ENCODE results near the gene LSM10. TPM values are rescaled to one million over a fixed set of nuclear protein-coding genes. Genes with fewer than 3 reads are reported as not detected.
A peak's percentile ranks its signal among the peaks of the same experiment; 100 is the strongest.

LSM10 gene
- total and polyA plus RNA-seq, 2 donors (not counting 1 experiment from before 2014, with no cell fraction given): 19.2 to 33.5 TPM

- no peaks in the 10 kb centered on the region for H4K20me1 ChIP-seq (ENCODE audit: control insufficient read depth, extremely low read depth, insufficient read depth, low read length)
- H3K4me1 ChIP-seq (ENCODE audit: control insufficient read depth, extremely low read depth, insufficient read depth, low read length): no peaks in the 10 kb centered on the region
- H3K9me3 ChIP-seq (ENCODE audit: control insufficient read depth, insufficient read depth, low read depth, low read length): no peaks in the 10 kb centered on the region
- no peaks in the 10 kb centered on the region for H3K36me3 ChIP-seq (ENCODE audit: control insufficient read depth, insufficient read depth, low read length)
- H3K4me3 ChIP-seq (replicated peaks in 1 of 4; ENCODE audit: control extremely low read depth in 1 of 4, insufficient read depth in 1 of 4, low read depth in 3 of 4, low read length in 4 of 4): no peak overlapping the region
- no peak for TF ChIP-seq EZH2 (IDR thresholded peaks at IDR 0.05; ENCODE audit: low read length, missing control alignments)
- no peak for TF ChIP-seq CTCF (conservative IDR thresholded peaks at IDR 0.05 in 1 of 2, IDR thresholded peaks at IDR 0.05 in 1 of 2; ENCODE audit: low read depth in 1 of 2, low read length in 2 of 2)
- H3K27ac ChIP-seq (ENCODE audit: insufficient read depth, low read length): no peak overlapping the region
- H2AFZ ChIP-seq (ENCODE audit: low read length): no peak overlapping the region
- H3K79me2 ChIP-seq (ENCODE audit: control insufficient read depth, insufficient read depth, low read length): peaks cover under 1% of the 10 kb centered on the region
- no peak for DNase-seq (ENCODE audit: low read depth in 2 of 2)
- no peaks in the 10 kb centered on the region for H3K27me3 ChIP-seq (ENCODE audit: control insufficient read depth, insufficient read depth, low read length)
- H3K9ac ChIP-seq (ENCODE audit: insufficient read depth, low read length): no peak overlapping the region
- H3K4me2 ChIP-seq (ENCODE audit: extremely low read depth, insufficient read depth, low read length): no peak overlapping the region
These were observed 4.8 kb upstream of the LSM10 start for GRCh38 chr1:36402504-36402890.

GRCh38 chr1:36401602-36402503 lies 4.1 kb upstream of the LSM10 start:
- H3K27me3 ChIP-seq (ENCODE audit: control insufficient read depth, insufficient read depth, low read length): no peaks in the 10 kb centered on the region
- no peak overlapping the region for H3K4me2 ChIP-seq (ENCODE audit: extremely low read depth, insufficient read depth, low read length)
- H3K27ac ChIP-seq (ENCODE audit: insufficient read depth, low read length): peak overlapping the region; percentile 71
- H3K9ac ChIP-seq (ENCODE audit: insufficient read depth, low read length): no peak overlapping the region
- no peak for DNase-seq (ENCODE audit: low read depth in 2 of 2)
- H3K79me2 ChIP-seq (ENCODE audit: control insufficient read depth, insufficient read depth, low read length): peaks cover 7% of the 10 kb centered on the region
- no peaks in the 10 kb centered on the region for H3K9me3 ChIP-seq (ENCODE audit: control insufficient read depth, insufficient read depth, low read depth, low read length)
- peak overlapping the region in 2 of 4 experiments; percentile 44 to 51 for H3K4me3 ChIP-seq (replicated peaks in 1 of 4; ENCODE audit: control extremely low read depth in 1 of 4, insufficient read depth in 1 of 4, low read depth in 3 of 4, low read length in 4 of 4)
- TF ChIP-seq EZH2 (IDR thresholded peaks at IDR 0.05; ENCODE audit: low read length, missing control alignments) (no peak), CTCF (conservative IDR thresholded peaks at IDR 0.05 in 1 of 2, IDR thresholded peaks at IDR 0.05 in 1 of 2; ENCODE audit: low read depth in 1 of 2, low read length in 2 of 2) (no peak)
- H2AFZ ChIP-seq (ENCODE audit: low read length): no peak overlapping the region
- no peaks in the 10 kb centered on the region for H3K36me3 ChIP-seq (ENCODE audit: control insufficient read depth, insufficient read depth, low read length)
- peaks cover 1% of the 10 kb centered on the region for H3K4me1 ChIP-seq (ENCODE audit: control insufficient read depth, extremely low read depth, insufficient read depth, low read length)
- no peaks in the 10 kb centered on the region for H4K20me1 ChIP-seq (ENCODE audit: control insufficient read depth, extremely low read depth, insufficient read depth, low read length)

- no peaks in the 10 kb centered on the region for H3K27me3 ChIP-seq (ENCODE audit: control insufficient read depth, insufficient read depth, low read length)
- H3K4me3 ChIP-seq (replicated peaks in 1 of 4; ENCODE audit: control extremely low read depth in 1 of 4, insufficient read depth in 1 of 4, low read depth in 3 of 4, low read length in 4 of 4): peak overlapping the region in 3 of 4 experiments; percentile 26 to 51 (median 44)
- peak overlapping the region; percentile 71 for H3K27ac ChIP-seq (ENCODE audit: insufficient read depth, low read length)
- no peaks in the 10 kb centered on the region for H4K20me1 ChIP-seq (ENCODE audit: control insufficient read depth, extremely low read depth, insufficient read depth, low read length)
- no peaks in the 10 kb centered on the region for H3K36me3 ChIP-seq (ENCODE audit: control insufficient read depth, insufficient read depth, low read length)
- DNase-seq (ENCODE audit: low read depth in 2 of 2): peak in 1 of 2 donors; percentile 66
- peaks cover 5% of the 10 kb centered on the region for H3K4me1 ChIP-seq (ENCODE audit: control insufficient read depth, extremely low read depth, insufficient read depth, low read length)
- peaks cover 14% of the 10 kb centered on the region for H3K79me2 ChIP-seq (ENCODE audit: control insufficient read depth, insufficient read depth, low read length)
- peak overlapping the region; percentile 35 for H3K4me2 ChIP-seq (ENCODE audit: extremely low read depth, insufficient read depth, low read length)
- H3K9ac ChIP-seq (ENCODE audit: insufficient read depth, low read length): peak overlapping the region; percentile 30
- no peaks in the 10 kb centered on the region for H3K9me3 ChIP-seq (ENCODE audit: control insufficient read depth, insufficient read depth, low read depth, low read length)
- peak overlapping the region; percentile 55 for H2AFZ ChIP-seq (ENCODE audit: low read length)
- TF ChIP-seq CTCF (conservative IDR thresholded peaks at IDR 0.05 in 1 of 2, IDR thresholded peaks at IDR 0.05 in 1 of 2; ENCODE audit: low read depth in 1 of 2, low read length in 2 of 2) (no peak), EZH2 (IDR thresholded peaks at IDR 0.05; ENCODE audit: low read length, missing control alignments) (no peak)
These were observed 3.3 kb upstream of the LSM10 start for GRCh38 chr1:36400825-36401601.
